Heart left ventricle (tissue), 16 donors: ENCODE measurements around the gene MSLN. TPM values are rescaled to one million over a fixed set of nuclear protein-coding genes. Genes with fewer than 3 reads are reported as not detected.
"Not testable (repeated sequence)": the region's sequence is repeated elsewhere in the genome, so short reads cannot be mapped to it uniquely, and the experiment has no call there.

Source experiments
- ATAC-seq, 4 donors: fragments of 200-7000 bp; cut with Tn5 transposase; one replicate each; pipeline ENCODE4 v1.9.1; 2020 to 2022; ENCODE audit warnings: moderate library complexity in 4 of 4, mild to moderate bottlenecking in 3 of 4, moderate number of reproducible peaks in 1 of 4
- DNase-seq, 5 donors: peaks; one replicate each; pipeline ENCODE4 v3.0.0-alpha.2; 2020
- H3K27ac ChIP-seq, 12 donors: fragments of 200-600 bp; sonication (generic) in 4 of 12; one replicate each; pipeline versions ENCODE4 v1.5.0 to v1.8.0; 2016 to 2022; ENCODE audit warnings: mild to moderate bottlenecking in 2 of 12
- H3K27me3 ChIP-seq, 9 donors: fragments of 200-600 bp; sonication (generic) in 2 of 9; one replicate each; pipeline versions ENCODE4 v1.5.1 to v1.8.0; 2016 to 2022; ENCODE audit warnings: mild to moderate bottlenecking in 3 of 9
- H3K36me3 ChIP-seq, 9 donors: fragments of 200-600 bp; sonication (generic) in 2 of 9; one replicate each; pipeline versions ENCODE4 v1.5.0 to v1.8.0; 2018 to 2022; ENCODE audit warnings: mild to moderate bottlenecking in 2 of 9
- H3K4me1 ChIP-seq, 12 donors: fragments of 200-600 bp; sonication (generic) in 4 of 12; one replicate each; pipeline versions ENCODE4 v1.5.0 to v1.8.0; 2016 to 2022; ENCODE audit warnings: mild to moderate bottlenecking in 3 of 12
- H3K4me3 ChIP-seq, 12 donors: fragments of 200-600 bp; sonication (generic) in 4 of 12; one replicate each; pipeline versions ENCODE4 v1.5.0 to v1.8.0; 2017 to 2022; ENCODE audit warnings: mild to moderate bottlenecking in 9 of 12, moderate library complexity in 4 of 12
- H3K9me3 ChIP-seq, 12 donors: fragments of 200-600 bp; sonication (generic) in 4 of 12; one replicate each; pipeline versions ENCODE4 v1.5.0 to v1.8.0; 2016 to 2022; ENCODE audit warnings: mild to moderate bottlenecking in 1 of 12
- CTCF ChIP-seq, 12 donors: fragments of 200-600 bp; sonication (generic) in 4 of 12; IDR thresholded peaks; one replicate each; pipeline versions ENCODE4 v1.5.0 to v1.8.0; 2018 to 2022; ENCODE audit warnings: antibody characterized with exemption in 12 of 12, mild to moderate bottlenecking in 5 of 12
- POLR2A ChIP-seq, 2 donors: fragments of 450-650 bp; IDR thresholded peaks; one replicate each; pipeline ENCODE4 v1.6.1; 2017; ENCODE audit warnings: antibody characterized with exemption in 2 of 2, mild to moderate bottlenecking in 2 of 2, moderate library complexity in 2 of 2
- WGBS, 4 donors: extraction: QIAGEN DNeasy Blood & Tissue Kit in 2 of 4; methylation state at CpG; one replicate each; pipeline versions ENCODE4 v1.1.5 to v1.1.7; 2013 to 2018; 5-methylcytosine and 5-hydroxymethylcytosine counted together
- intact Hi-C, 10 donors: fragments of 100-400 bp; cut with DNase I; formaldehyde crosslinking; loops; one replicate each; pipeline versions ENCODE4 v1.11.1 to v1.14.2; 2022
- polyA plus RNA-seq, 2 donors: library from polyadenylated mRNA; stranded (reverse); fragments of 200-250 nt; gene quantifications; one replicate each; pipeline ENCODE4 v1.2.3, GENCODE V29; 2013
- total RNA-seq, 9 donors: library from RNA; depleted of rRNA in 2 of 9; stranded (reverse); fragments of >200 nt in 2 of 9; fragmentation: NEBNext Ultra II Directional in 3 of 9; extraction: Animal tissue kit (Norgen Biotek cat#: 25700) in 3 of 9; gene quantifications; one replicate each; pipeline versions ENCODE4 v1.1.0 to v1.2.4, GENCODE V29; 2016 to 2023
- donor health status: ischemic (EF 13 %, LVEDD 7.1; RV severe dilation, severe dysfunction).
- donor health status: healthy with polysubstance abuse.
- donor health status: DM: no; HTN: yes; CAD: no.
- donor health status: DM: no; HTN: no; CAD: no.
- donor health status: ischemic (EF 25% LVEDD 6.9; RV normal size, moderate dysfunction).
- donor health status: ischemic (EF 25% LVEDD 5.7; RV mildly dilated, moderate dysfunction).
- donor health status: healthy.
- donor health status: DM: yes; HTN: yes; CAD: no.
- donor health status: ischemic (EF 35%, LVEDD 5.7; RV mildly dilated, moderate dysfunction).
- donor health status: nonischemic (EF 11% LVEDD 7.7; RV severe dilation, severe dysfunction).
- donor health status: DM: yes; HTN: yes; CAD: no.
- donor health status: PGD.
- donor health status: ischemic (EF 29% LVEDD 5.4; RV normal size, mild dysfunction).
- donor health status: nonischemic (EF 23%, LVEDD 6.1; RV moderate dilation, normal function).

MSLN gene
- total and polyA plus RNA-seq, 11 donors, result 0.48 to 82.2 (median 0.50) TPM; not detected in 8

DNA sequence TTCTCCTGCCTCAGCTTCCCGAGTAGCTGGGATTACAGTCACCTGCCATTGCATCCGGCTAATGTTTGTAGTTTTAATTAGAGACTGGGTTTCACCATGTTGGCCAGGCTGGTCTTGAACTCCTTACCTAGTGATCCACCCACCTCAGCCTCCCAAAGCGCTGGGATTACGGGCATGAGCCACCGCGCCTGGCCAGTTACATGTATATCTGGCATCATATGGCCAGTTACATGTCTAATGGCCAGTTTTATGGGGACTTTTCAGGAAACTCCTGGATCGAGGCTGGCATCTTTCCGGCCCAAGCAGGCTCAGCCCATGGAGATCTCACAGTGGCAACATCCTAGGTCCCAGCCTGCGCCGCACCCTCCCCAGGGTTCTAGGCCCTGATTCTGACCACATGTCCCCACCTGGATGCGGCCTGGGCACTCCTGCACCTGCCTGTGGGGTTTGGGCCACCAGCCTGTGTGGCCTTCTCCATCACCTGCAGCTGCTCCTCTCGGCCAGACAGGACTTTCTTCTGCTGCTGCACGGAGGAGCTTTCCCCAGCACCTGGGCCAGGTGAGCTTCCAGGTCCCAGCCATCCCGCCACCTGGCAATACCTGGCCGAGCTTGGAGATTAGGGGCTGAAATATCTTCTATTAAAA, 18.4 kb upstream of the MSLN start:
- DNase-seq (peak in 2 of 5 donors; percentile 3 to 20), ATAC-seq (no peak)
- no peak overlapping the region for H3K4me3 ChIP-seq
- no peak overlapping the region for H3K27ac ChIP-seq
- peaks cover 0 to 27% (median 0%) of the 10 kb centered on the region in 9 donors for H3K27me3 ChIP-seq
- peaks cover 4 to 18% (median 12%) of the 10 kb centered on the region in 12 donors for H3K4me1 ChIP-seq
- TF ChIP-seq CTCF (IDR thresholded peaks at IDR 0.05), result no peak
- no peak for TF ChIP-seq POLR2A (IDR thresholded peaks at IDR 0.05)
- 86 to 90% (median 89%) methylated on average over 15 of the region's 15 CpGs for WGBS, 4 donors
- H3K9me3 ChIP-seq, result no peaks in the 10 kb centered on the region
- H3K36me3 ChIP-seq, result peaks cover 0 to 19% (median 10%) of the 10 kb centered on the region in 9 donors
- intact Hi-C loops, result loop anchor here in 4 of 10 donors (1.0 to 2.0 kb wide), 3 partner anchors 28 to 31 kb away; no protein-coding TSS in a partner anchor

GRCh38 chr16:742894-743293, 17.6 kb upstream of the MSLN start:
- intact Hi-C loops, H3K4me3 ChIP-seq, H3K27ac ChIP-seq, DNase-seq, ATAC-seq, H3K9me3 ChIP-seq: not testable (repeated sequence)
- peaks cover 0 to 11% (median 2%) of the 10 kb centered on the region in 9 donors for H3K36me3 ChIP-seq
- H3K4me1 ChIP-seq, result peaks cover 4 to 18% (median 12%) of the 10 kb centered on the region in 12 donors
- H3K27me3 ChIP-seq, result peaks cover 0 to 27% (median 0%) of the 10 kb centered on the region in 9 donors
- 74 to 81% (median 75%) methylated on average over 14 of the region's 14 CpGs for WGBS, 4 donors

- intact Hi-C loops, result no loop called here
- 72 to 83% (median 77%) methylated on average over 12 to 21 of the region's 21 CpGs for WGBS, 4 donors
- no peak for DNase-seq
Observed at GRCh38 chr16:743794-744500, 16.6 kb upstream of the MSLN start.

DNA sequence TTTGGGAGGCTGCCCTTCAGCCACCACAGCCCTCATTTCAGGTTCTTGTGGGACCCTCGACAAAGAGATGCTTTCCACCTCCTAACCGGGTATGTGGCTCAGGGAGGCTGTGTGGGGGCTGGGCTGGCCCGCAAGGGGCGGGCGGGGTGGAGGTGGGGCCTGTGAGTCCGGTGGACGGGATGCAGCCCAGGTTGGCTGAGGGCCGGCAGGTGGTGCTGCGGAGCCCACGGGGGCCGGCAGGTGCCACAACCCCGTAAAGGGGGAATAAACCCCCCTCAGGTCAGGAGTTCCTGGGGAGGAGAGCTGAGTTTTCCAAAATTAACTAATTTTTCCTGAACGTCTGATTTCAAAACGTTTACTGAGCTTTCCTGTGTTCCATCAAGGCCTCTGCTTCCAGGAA, 14.8 kb upstream of the MSLN start:
- no peaks in the 10 kb centered on the region for H3K36me3 ChIP-seq
- H3K27ac ChIP-seq, result no peak overlapping the region
- no peak overlapping the region for H3K4me3 ChIP-seq
- ATAC-seq (no peak), DNase-seq (no peak)
- 3 to 5% (median 5%) methylated on average over 12 to 14 of the region's 14 CpGs for WGBS, 4 donors
- intact Hi-C loops, result loop anchor here in 1 of 10 donors (5.0 kb wide), 1 partner anchor 33 kb away; no protein-coding TSS in a partner anchor
- TF ChIP-seq CTCF (IDR thresholded peaks at IDR 0.05) (peak in 4 of 12 donors; percentile 5 to 30 (median 14)), POLR2A (IDR thresholded peaks at IDR 0.05) (no peak)
- H3K9me3 ChIP-seq, result no peaks in the 10 kb centered on the region
- peaks cover 0 to 5% (median 4%) of the 10 kb centered on the region in 12 donors for H3K4me1 ChIP-seq
- H3K27me3 ChIP-seq, result peaks cover 0 to 27% (median 0%) of the 10 kb centered on the region in 9 donors

More at GRCh38 chr16:743794-744500, 16.6 kb upstream of the MSLN start:
- no peak for ATAC-seq
- H3K27ac ChIP-seq, result no peak overlapping the region
- H3K4me1 ChIP-seq, result peaks cover 4 to 18% (median 12%) of the 10 kb centered on the region in 12 donors
- TF ChIP-seq CTCF (IDR thresholded peaks at IDR 0.05), result no peak
- TF ChIP-seq POLR2A (IDR thresholded peaks at IDR 0.05), result no peak
- no peaks in the 10 kb centered on the region for H3K9me3 ChIP-seq
- H3K4me3 ChIP-seq, result no peak overlapping the region
- peaks cover 0 to 4% (median 0%) of the 10 kb centered on the region in 9 donors for H3K36me3 ChIP-seq
- peaks cover 0 to 27% (median 0%) of the 10 kb centered on the region in 9 donors for H3K27me3 ChIP-seq
